ENCODE measurements around the gene LRFN2.

The LRFN2 gene

GRCh38 chr6:40480678-40481077, 106.5 kb downstream of the LRFN2 start:
- DNase-seq (ENCODE audit: low read depth) = no peak
- TF ChIP-seq, protein P1, sequence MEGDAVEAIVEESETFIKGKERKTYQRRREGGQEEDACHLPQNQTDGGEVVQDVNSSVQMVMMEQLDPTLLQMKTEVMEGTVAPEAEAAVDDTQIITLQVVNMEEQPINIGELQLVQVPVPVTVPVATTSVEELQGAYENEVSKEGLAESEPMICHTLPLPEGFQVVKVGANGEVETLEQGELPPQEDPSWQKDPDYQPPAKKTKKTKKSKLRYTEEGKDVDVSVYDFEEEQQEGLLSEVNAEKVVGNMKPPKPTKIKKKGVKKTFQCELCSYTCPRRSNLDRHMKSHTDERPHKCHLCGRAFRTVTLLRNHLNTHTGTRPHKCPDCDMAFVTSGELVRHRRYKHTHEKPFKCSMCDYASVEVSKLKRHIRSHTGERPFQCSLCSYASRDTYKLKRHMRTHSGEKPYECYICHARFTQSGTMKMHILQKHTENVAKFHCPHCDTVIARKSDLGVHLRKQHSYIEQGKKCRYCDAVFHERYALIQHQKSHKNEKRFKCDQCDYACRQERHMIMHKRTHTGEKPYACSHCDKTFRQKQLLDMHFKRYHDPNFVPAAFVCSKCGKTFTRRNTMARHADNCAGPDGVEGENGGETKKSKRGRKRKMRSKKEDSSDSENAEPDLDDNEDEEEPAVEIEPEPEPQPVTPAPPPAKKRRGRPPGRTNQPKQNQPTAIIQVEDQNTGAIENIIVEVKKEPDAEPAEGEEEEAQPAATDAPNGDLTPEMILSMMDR (IDR thresholded peaks at IDR 0.05; ENCODE audit: low read length, missing control alignments) = no peak
- H3K4me3 ChIP-seq (replicated peaks; ENCODE audit: low read depth, low read length) = no peak overlapping the region

- TF ChIP-seq, protein P1 (IDR thresholded peaks at IDR 0.05; ENCODE audit: low read length, missing control alignments) = no peak
- H3K4me3 ChIP-seq (replicated peaks; ENCODE audit: low read depth, low read length) = no peak overlapping the region
- DNase-seq (ENCODE audit: low read depth) = no peak
These were observed 107.5 kb downstream of the LRFN2 start for GRCh38 chr6:40479706-40480105.

DNA sequence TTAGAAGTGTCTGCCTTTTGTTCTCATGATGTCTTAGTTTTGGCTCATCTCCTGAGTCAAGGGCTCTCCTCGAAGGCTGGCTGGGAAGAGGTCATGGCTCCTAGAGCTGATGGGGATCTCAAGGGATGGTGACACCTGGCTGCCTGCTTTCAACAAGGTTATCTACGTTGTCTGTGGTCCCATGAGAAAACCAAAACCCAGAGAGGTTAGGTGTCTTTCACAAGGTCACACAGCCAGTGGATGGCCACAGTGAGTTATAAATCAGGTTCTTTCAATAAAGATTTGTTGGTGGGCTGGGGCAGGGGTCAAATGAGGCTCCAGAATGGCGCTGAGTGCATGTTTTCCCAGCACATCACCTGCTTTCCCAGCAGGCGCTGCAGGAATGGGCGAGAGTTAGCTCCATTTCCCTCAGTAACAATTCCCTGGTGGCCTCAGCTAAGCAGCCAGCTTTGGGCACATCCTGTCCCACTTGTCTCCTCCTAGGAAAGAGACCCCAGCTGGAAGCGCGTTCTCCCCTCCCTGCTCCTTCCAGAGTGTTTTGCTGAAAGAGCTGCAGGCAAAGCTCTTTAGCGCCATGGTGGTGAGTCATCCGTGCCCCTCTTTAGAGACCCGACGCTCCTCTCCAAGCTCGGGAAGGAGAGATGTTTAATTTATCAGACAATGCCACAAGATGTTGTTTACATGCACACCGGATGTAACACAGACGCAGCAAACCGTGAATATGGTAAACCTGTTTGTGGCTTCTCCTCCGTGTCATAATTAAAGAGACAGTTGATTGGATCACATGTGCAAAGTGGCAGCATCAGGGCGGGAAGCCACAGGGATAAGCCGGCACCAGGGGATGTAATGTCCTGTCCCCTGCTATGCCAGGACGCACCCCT, 109.7 kb downstream of the LRFN2 start:
- no peak overlapping the region for H3K4me3 ChIP-seq (replicated peaks; ENCODE audit: low read depth, low read length)
- DNase-seq (ENCODE audit: low read depth) = no peak
- TF ChIP-seq, protein P1 (IDR thresholded peaks at IDR 0.05; ENCODE audit: low read length, missing control alignments) = no peak

- TF ChIP-seq, protein P1 (IDR thresholded peaks at IDR 0.05; ENCODE audit: low read length, missing control alignments) = no peak
- H3K4me3 ChIP-seq (replicated peaks; ENCODE audit: low read depth, low read length) = no peak overlapping the region
These were observed 110.5 kb downstream of the LRFN2 start for GRCh38 chr6:40476673-40477072.

DNA sequence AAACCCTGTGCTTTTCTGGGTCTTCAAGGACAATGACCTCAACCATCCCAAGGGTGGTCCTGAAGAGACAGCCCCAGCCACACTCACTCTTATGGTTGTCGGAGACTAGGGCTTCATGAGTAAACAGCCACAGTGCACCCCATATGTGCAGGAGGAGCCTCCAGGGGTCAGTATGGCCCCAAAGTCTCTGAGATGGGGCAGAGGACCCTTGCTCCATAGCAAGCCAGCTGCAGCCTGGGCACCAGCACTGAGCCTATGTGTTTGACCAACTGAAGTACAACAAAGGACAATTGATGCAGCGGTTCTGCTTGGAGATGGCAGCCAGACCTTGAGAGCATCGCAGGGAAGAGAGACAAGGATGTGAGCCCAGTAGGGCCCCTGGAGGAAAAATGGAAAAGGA, 112.2 kb downstream of the LRFN2 start:
- no peak for DNase-seq (ENCODE audit: low read depth)
- TF ChIP-seq, protein P1 (IDR thresholded peaks at IDR 0.05; ENCODE audit: low read length, missing control alignments) = no peak
- H3K4me3 ChIP-seq (replicated peaks; ENCODE audit: low read depth, low read length) = no peak overlapping the region

More at GRCh38 chr6:40476673-40477072, 110.5 kb downstream of the LRFN2 start:
- no peak for DNase-seq (ENCODE audit: low read depth)

DNA sequence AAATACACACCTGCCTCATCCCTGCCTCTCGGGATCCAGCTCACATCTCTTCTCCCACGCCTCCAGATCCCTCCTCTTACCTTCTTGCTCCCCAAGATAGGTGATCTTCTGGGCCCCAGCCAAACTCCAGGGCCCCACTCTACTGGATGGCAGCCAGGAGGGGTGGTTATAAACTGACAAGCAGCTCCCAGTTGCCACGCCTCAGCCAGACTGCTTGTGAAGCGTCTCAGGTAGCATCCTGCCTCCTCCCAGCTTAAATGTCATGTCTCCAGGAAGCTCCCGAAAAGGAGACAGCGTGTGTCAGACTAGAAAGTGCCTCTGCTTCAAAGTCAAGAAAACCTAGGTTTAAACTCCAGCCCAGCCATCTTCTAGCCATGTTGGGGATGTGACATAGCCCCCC, 114.1 kb downstream of the LRFN2 start:
- no peak for DNase-seq (ENCODE audit: low read depth)
- no peak overlapping the region for H3K4me3 ChIP-seq (replicated peaks; ENCODE audit: low read depth, low read length)
- TF ChIP-seq, protein P1 (IDR thresholded peaks at IDR 0.05; ENCODE audit: low read length, missing control alignments) = no peak

DNA sequence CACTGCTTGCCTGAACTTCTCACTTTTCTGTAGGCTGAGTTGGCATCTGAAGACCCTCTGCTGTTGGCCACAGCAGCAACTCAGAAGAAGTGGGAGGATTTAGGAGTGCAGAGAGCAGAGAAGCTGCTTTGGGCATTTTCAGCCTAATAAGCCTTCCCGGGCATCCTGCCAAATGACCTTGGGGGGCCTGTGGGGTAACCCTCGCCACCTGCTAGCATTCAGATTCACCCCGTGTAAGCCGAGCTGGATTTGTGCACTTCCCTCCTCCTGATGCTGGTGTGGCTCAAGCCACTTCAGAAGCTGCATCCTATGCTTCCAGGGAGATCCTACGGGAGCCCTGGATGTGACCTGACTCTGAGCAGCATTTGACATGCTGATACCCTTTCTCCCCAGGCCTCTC, 114.8 kb downstream of the LRFN2 start:
- H3K4me3 ChIP-seq (replicated peaks; ENCODE audit: low read depth, low read length) = no peak overlapping the region
- TF ChIP-seq, protein P1 (IDR thresholded peaks at IDR 0.05; ENCODE audit: low read length, missing control alignments) = no peak
- no peak for DNase-seq (ENCODE audit: low read depth)

Measured in fibroblast of pulmonary artery (primary cell).